Pons (tissue), 1 donor: ENCODE data around the gene EIF3A.

Source experiments
- DNase-seq: peaks from one replicate; pipeline ENCODE4 v3.0.0-alpha.2; 2016; ENCODE audit warnings: low spot score

EIF3A gene

GRCh38 chr10:119006451-119007210, 74.0 kb downstream of the EIF3A start:
- no peak for DNase-seq

DNA sequence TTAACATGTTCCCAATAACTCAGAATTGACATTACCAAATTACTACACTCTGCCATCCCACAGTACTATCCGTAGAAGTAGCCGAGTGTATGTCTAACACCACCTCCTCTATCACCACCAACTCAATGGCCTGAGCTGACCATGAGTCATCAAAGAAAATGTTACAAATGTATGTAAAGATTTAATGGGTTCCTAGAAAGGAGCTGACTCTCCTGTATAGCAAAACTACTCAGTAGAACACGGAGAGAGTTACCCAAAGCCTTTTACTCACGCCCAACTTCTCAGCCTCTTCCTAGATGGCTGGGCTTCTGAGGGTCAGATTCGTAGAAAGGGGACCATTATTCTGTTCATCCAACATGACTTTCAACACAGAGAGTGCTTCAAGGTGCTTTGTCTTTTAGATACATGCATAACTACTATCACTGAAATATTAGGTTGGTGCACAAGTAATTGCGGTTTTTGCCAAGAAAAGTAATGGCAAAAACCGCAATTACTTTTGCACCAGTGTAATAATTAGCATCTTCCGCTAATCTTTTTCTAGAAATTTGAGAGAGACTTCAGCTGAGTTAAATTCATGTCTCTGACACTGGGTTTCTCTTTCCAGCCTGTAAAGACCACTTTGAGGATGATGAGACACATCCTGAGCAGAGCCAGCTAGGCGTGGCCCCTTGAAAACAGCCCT, 75.1 kb downstream of the EIF3A start:
- DNase-seq = no peak

DNA sequence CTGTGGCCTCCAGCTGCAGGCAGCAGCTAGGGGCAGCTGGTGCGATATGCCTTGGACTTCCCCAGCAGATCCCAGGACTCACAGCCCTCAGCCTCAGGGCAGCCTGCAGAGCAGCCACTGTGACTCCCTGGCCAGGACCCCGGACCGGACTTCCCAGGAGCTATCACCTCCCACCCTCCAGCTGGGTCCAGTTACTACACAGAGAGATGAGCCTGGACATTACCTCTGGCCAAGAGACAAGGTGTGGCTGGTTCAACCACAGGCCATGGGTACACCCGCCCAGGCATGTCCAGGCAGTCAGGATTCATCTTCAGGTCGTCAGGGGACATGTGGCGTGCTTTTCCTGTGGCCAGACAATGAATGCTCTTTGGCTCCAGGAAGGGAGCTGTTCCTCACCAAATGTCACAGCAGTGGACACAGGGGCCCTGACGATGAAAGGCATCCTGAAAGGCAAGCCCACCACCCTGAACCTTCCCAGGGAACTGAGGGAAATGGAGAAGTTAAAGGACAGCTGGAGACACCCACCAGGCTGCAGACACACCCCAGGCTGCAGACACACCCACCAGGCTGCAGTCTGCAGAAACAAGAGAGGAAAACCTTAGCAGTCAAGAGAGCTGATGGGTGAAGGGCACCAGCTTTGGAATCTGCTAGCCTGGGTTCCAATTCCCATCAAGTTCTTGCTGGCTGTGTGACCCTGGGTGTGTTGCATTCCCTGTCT, 76.9 kb downstream of the EIF3A start:
- DNase-seq = no peak

DNA sequence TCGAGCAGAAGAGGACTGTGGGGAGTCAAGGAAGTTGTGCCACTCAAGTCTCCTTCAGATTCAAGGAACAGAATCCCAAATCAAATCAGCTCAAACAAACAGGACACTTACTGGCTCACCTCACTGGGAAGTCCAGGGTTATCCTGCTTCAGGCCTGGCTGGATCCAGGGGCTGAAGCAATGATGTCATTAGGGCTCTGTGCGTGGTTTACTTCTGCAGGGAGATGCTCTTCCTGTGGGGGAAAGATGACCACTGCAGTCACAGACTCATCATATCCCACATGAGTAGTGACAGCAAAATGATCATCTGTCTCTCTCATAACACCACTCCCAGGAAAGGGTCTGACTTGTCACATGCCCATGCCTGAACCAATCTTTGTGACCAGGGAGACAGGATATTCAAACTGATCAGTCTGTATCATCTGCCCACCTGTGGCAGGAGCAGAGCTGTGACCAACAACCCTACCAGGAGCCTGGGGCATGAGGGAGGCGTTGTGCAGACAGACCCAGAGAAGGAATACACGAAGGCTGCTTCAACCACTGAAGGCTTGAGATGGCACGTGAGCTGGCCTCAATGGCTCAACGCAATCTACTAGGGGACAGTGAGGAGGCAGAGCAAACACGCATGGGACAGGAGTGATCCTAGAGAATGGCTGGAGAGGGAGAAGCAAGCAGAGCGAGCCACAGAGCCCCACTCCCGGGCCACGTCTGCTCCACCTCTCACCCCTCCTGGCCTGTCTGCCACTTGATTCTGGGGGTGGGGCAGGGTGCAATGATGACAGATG, 78.7 kb downstream of the EIF3A start:
- no peak for DNase-seq

DNA sequence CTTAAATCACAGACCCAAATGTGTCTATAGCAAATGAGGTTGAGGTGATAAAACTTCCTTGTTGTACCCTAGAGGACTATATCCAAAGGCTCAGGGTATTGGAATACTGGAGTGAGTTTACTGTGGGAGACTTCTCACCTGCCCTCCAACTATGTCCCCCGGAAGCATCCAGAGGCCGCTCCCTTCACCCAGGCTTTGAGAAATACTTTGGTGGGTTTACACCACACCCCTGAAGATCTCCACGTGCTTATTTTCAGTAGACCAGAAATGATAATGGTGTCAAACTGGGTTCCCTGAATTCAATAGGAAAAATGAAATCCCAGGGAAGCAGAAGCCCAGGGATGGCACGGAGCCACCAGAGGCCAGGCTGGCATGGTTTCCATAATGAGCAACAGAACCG, 82.4 kb downstream of the EIF3A start:
- DNase-seq = no peak

DNA sequence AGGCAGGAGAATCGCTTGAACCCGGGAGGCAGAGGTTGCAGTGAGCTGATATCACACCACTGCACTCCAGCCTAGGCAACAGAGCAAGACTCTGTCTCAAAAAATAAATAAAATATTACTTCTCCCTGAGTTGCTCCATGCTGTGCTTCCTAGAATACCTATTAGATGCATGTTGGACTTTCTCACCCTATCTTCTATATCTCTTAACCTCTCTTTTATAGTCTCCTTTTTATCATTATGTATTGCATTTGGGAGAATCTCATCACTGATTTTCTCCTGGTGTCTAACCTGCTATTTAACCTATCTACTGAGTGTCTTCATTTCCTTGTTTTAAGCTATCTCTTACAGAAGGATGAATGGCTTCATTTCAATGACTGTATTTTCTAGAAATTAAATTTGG, 83.2 kb downstream of the EIF3A start:
- DNase-seq = no peak

DNA sequence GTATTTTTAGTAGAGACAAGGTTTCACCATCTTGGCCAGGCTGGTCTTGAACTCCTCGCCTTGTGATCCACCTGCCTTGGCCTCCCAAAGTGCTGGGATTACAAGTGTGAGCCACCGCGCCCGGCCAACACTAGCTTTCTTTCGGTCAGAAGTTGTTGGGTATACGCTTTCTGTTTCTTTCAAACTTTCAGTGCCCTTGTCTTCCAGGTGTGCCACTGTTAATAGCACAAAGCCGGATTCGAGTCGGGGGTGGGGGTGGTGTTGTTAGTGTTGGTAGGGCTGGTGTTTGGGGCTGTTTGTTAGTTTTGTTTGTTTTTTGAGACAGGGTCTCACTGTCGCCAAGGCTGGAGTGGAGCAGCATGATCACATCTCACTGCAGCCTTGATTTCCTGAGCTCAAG, 84.9 kb downstream of the EIF3A start:
- DNase-seq = no peak

- DNase-seq = no peak
These were observed 86.3 kb downstream of the EIF3A start for GRCh38 chr10:118994321-118994720.

GRCh38 chr10:118993214-118993613, 87.4 kb downstream of the EIF3A start:
- DNase-seq = no peak

GRCh38 chr10:118992496-118992895, 88.1 kb downstream of the EIF3A start:
- DNase-seq = no peak

DNA sequence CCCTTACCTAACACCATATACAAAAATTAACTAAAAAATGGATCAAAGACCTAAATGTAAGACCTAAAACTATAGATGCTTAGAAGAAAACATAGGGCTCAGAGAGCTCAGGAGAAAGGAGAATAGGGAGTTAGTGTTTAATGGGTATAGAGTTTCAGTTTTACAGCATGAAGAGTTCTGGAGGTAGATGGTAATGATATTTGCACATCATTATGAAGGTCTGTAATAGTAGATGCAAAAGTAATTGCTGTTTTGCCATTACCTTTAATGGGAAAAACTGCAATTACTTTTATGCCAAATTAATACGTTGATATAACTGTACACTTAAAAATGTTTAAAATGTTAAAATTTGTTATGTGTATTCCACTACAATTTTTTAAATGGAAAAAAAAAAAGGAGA, 90.3 kb downstream of the EIF3A start:
- DNase-seq = no peak

DNA sequence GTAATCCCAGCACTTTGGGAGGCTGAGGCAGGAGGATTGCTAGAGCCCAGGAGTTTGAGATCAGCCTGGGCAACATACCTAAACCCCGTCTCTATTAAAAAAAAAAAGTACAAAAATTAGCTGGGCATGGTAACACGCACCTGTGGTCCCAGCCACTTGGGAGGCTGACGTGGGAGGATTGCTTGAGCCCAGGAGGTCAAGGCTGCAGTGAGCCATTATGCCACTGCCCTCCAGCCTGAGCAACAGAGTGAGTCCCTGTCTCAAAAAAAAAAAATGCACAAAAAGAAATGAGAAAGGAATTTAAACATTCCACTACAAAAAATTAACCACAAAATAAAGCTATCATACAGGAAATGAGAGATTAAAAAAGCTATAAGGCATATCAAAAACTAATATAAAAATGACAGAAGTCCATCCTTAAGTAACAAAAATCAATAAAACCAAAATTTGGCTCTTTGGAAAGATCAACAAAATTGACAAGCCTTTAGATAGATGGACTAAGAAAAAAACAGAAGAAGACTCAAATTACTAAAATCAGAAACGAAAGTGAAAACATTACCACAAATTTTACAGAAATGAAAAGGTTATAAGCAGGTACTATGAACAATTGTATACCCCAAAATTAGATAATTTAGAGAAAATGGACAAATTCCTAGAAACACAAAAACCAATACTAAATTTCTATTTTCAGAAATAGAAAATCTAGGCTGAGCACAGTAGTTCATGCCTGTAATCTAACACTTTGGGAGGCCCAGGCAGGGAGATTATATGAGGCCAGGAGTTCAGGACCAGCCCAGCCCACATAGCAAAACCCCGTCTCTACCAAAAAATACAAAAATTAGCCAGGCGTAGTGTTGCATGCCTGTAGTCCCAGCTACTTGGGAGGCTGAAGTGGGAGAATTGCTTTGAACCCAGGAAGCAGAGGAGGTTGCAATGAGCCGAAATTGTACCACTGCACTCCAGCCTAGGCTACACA, 93.5 kb downstream of the EIF3A start:
- DNase-seq = no peak

- DNase-seq = no peak
These were observed 95.0 kb downstream of the EIF3A start for GRCh38 chr10:118985576-118985975.
